DND-41 (cell line): ENCODE measurements around the gene TAF4.

ENCODE experiments used
- ATAC-seq: fragments of 200-7000 bp; cut with Tn5 transposase; 3 replicates; pipeline ENCODE4 v1.9.1; 2021; ENCODE audit warnings: low read depth; ENCODE audit not compliant: insufficient read depth
- DNase-seq: peaks from one replicate; pipeline ENCODE4 v3.0.0-alpha.2; 2020
- H2AFZ ChIP-seq: 2 replicates; pipeline ENCODE4 v1.6.0; 2012; ENCODE audit warnings: low read depth, low read length
- H3K27ac ChIP-seq: 2 replicates; pipeline ENCODE4 v1.5.1; 2012; ENCODE audit warnings: low read length, inconsistent platforms
- H3K27me3 ChIP-seq: fragments of 200-600 bp; sonication (generic); 2 replicates; pipeline ENCODE4 v1.6.0; 2012; ENCODE audit warnings: low read length, mild to moderate bottlenecking, inconsistent platforms; ENCODE audit not compliant: insufficient read depth, poor library complexity
- H3K36me3 ChIP-seq: 2 replicates; pipeline ENCODE4 v1.5.1; 2012; ENCODE audit warnings: low read length, inconsistent platforms; ENCODE audit not compliant: insufficient read depth
- H3K4me1 ChIP-seq: 2 replicates; pipeline ENCODE4 v1.5.1; 2012; ENCODE audit warnings: mild to moderate bottlenecking, low read length; ENCODE audit not compliant: insufficient read depth
- H3K4me2 ChIP-seq: 2 replicates; pipeline ENCODE4 v1.6.0; 2012; ENCODE audit warnings: mild to moderate bottlenecking, moderate library complexity, low read length, inconsistent platforms; ENCODE audit not compliant: insufficient read depth
- H3K4me3 ChIP-seq, 2 experiments: fragments of 200-600 bp in 1 of 2; shearing (Covaris generic) in 1 of 2; 2 replicates each; pipeline ENCODE4 v1.5.1; 2012 to 2016; ENCODE audit warnings: inconsistent platforms in 2 of 2, low read length in 2 of 2, mild to moderate bottlenecking in 2 of 2, low read depth in 1 of 2, moderate library complexity in 1 of 2
- H3K79me2 ChIP-seq: 2 replicates; pipeline ENCODE4 v1.6.0; 2012; ENCODE audit warnings: low read length, inconsistent platforms; ENCODE audit not compliant: insufficient read depth
- H3K9ac ChIP-seq: 2 replicates; pipeline ENCODE4 v1.6.0; 2012; ENCODE audit warnings: low read depth, mild to moderate bottlenecking, inconsistent platforms, low read length, moderate library complexity
- H3K9me3 ChIP-seq: 2 replicates; pipeline ENCODE4 v1.5.1; 2012; ENCODE audit warnings: low read length, moderate library complexity, mild to moderate bottlenecking, inconsistent platforms; ENCODE audit not compliant: insufficient read depth, severe bottlenecking
- H4K20me1 ChIP-seq: 2 replicates; pipeline ENCODE4 v1.6.0; 2012; ENCODE audit warnings: low read length; ENCODE audit not compliant: insufficient read depth
- CTCF ChIP-seq: IDR thresholded peaks from 2 replicates; pipeline ENCODE4 v1.5.1; 2012; ENCODE audit warnings: borderline replicate concordance, low read length, moderate library complexity, mild to moderate bottlenecking; ENCODE audit not compliant: poor library complexity, severe bottlenecking; ENCODE audit errors: extremely low read depth
- EZH2 ChIP-seq: IDR thresholded peaks from 3 replicates; pipeline ENCODE4 v1.6.1; 2012; ENCODE audit warnings: borderline replicate concordance, low read depth, mild to moderate bottlenecking, moderate library complexity, low read length, inconsistent platforms; ENCODE audit not compliant: severe bottlenecking

Gene TAF4

GRCh38 chr20:61994546-61994945 is 71.1 kb downstream of the TAF4 start:
- H3K4me2 ChIP-seq = no peak overlapping the region
- H3K9ac ChIP-seq = no peak overlapping the region
- peaks cover 16% of the 10 kb centered on the region for H4K20me1 ChIP-seq
- H3K27me3 ChIP-seq = no peaks in the 10 kb centered on the region
- H3K79me2 ChIP-seq = peaks cover 18% of the 10 kb centered on the region
- H3K36me3 ChIP-seq = peaks cover 94% of the 10 kb centered on the region
- H2AFZ ChIP-seq = no peak overlapping the region
- no peak for TF ChIP-seq EZH2
- no peak for TF ChIP-seq CTCF
- DNase-seq (no peak), ATAC-seq (no peak)
- no peak overlapping the region for H3K27ac ChIP-seq
- no peak overlapping the region for H3K4me3 ChIP-seq
- H3K4me1 ChIP-seq = no peaks in the 10 kb centered on the region
- peaks cover 10% of the 10 kb centered on the region for H3K9me3 ChIP-seq

- Histone ChIP-seq H3K4me1 (no peaks in the 10 kb centered on the region), H3K9ac (no peak overlapping the region), H3K4me3 (no peak overlapping the region), H3K36me3 (peaks cover 93% of the 10 kb centered on the region), H3K9me3 (peaks cover 10% of the 10 kb centered on the region), H2AFZ (no peak overlapping the region), H3K79me2 (peaks cover 18% of the 10 kb centered on the region), H3K27ac (no peak overlapping the region), H4K20me1 (peaks cover 15% of the 10 kb centered on the region), H3K4me2 (no peak overlapping the region), H3K27me3 (no peaks in the 10 kb centered on the region)
- TF ChIP-seq CTCF (no peak), EZH2 (no peak)
- DNase-seq (no peak), ATAC-seq (no peak)
Measured at GRCh38 chr20:61993058-61993457, 72.6 kb downstream of the TAF4 start.

GRCh38 chr20:61991476-61991875 is 74.2 kb downstream of the TAF4 start:
- peaks cover 21% of the 10 kb centered on the region for H3K79me2 ChIP-seq
- H3K4me2 ChIP-seq = no peak overlapping the region
- H3K27ac ChIP-seq = no peak overlapping the region
- no peak for DNase-seq
- no peak overlapping the region for H3K4me3 ChIP-seq
- peaks cover 15% of the 10 kb centered on the region for H4K20me1 ChIP-seq
- no peaks in the 10 kb centered on the region for H3K27me3 ChIP-seq
- H3K36me3 ChIP-seq = peaks cover 93% of the 10 kb centered on the region
- peaks cover 16% of the 10 kb centered on the region for H3K9me3 ChIP-seq
- H3K4me1 ChIP-seq = no peaks in the 10 kb centered on the region
- no peak for TF ChIP-seq EZH2
- no peak for TF ChIP-seq CTCF
- H2AFZ ChIP-seq = no peak overlapping the region
- H3K9ac ChIP-seq = no peak overlapping the region
- no peak for ATAC-seq

- TF ChIP-seq EZH2 = no peak
- TF ChIP-seq CTCF = no peak
- peaks cover 92% of the 10 kb centered on the region for H3K36me3 ChIP-seq
Measured at GRCh38 chr20:61990484-61990883, 75.2 kb downstream of the TAF4 start.

More at GRCh38 chr20:61990484-61990883, 75.2 kb downstream of the TAF4 start:
- DNase-seq (no peak), ATAC-seq (no peak)
- H3K27ac ChIP-seq = no peak overlapping the region
- H3K9me3 ChIP-seq = peaks cover 17% of the 10 kb centered on the region
- peaks cover 17% of the 10 kb centered on the region for H4K20me1 ChIP-seq
- no peak overlapping the region for H2AFZ ChIP-seq
- H3K4me1 ChIP-seq = no peaks in the 10 kb centered on the region
- H3K4me3 ChIP-seq = no peak overlapping the region
- H3K27me3 ChIP-seq = no peaks in the 10 kb centered on the region
- peaks cover 22% of the 10 kb centered on the region for H3K79me2 ChIP-seq
- no peak overlapping the region for H3K4me2 ChIP-seq
- no peak overlapping the region for H3K9ac ChIP-seq
